ENCODE data around the gene NPB.

DNA sequence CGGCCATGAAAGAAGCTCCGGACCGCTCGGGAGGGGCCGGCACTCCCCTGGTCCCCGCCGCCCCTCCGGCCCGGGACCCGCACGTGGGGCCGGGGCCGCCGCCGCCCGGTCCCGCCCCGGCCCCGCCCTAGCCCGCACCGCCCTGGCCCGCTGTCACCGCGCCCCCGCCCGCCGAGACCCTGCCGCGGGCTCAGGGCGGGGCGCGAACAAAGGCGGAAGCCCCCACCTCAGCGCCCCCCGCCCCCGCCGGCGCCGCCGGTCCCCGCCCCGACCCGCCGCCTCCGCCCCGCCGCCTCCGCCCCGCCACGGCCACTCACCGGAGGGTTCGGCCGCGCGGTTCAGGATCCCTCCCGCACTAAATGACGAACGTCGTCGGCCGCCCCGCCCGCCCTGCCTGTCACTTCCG is 31.1 kb upstream of the NPB start, which contains the start of gene ARHGDIA:
- TF ChIP-seq POLR2A (IDR thresholded peaks at IDR 0.05; ENCODE audit: low read depth, low read length) = no peak
- TF ChIP-seq TAF1 (IDR thresholded peaks at IDR 0.05; ENCODE audit: borderline replicate concordance, low read depth, low read length) = no peak; the same call in 1 of the 2 replicates
